IPS DF 4.7 (cell line): Measurements from ENCODE around the gene UGT1A4.
"Not testable (repeated sequence)": the region's sequence is repeated elsewhere in the genome, so short reads cannot be mapped to it uniquely, and the experiment has no call there.

Experiments
- DNase-seq: peaks from one replicate; pipeline ENCODE4 v3.0.0-alpha.2; 2013; ENCODE audit warnings: low spot score; ENCODE audit errors: extremely low read depth

Gene UGT1A4

GRCh38 chr2:233746475-233747282 is 28.1 kb downstream of the UGT1A4 start:
- no peak for DNase-seq

- DNase-seq = no peak
Measured at GRCh38 chr2:233747283-233747544, 28.7 kb downstream of the UGT1A4 start.

GRCh38 chr2:233750689-233751088 is 32.2 kb downstream of the UGT1A4 start:
- not testable (repeated sequence) for DNase-seq

GRCh38 chr2:233751212-233752009 is 32.9 kb downstream of the UGT1A4 start:
- not testable (repeated sequence) for DNase-seq

GRCh38 chr2:233754872-233755611 is 36.5 kb downstream of the UGT1A4 start:
- no peak for DNase-seq

GRCh38 chr2:233756429-233757081 is 38.0 kb downstream of the UGT1A4 start:
- DNase-seq = no peak

- DNase-seq = no peak
Measured at GRCh38 chr2:233758141-233758540, 39.6 kb downstream of the UGT1A4 start.

GRCh38 chr2:233758849-233759248 is 40.3 kb downstream of the UGT1A4 start:
- DNase-seq = no peak

GRCh38 chr2:233760043-233760442 is 41.5 kb downstream of the UGT1A4 start, which contains the start of gene UGT1A1:
Gene UGT1A1, plus strand, starts transcription at chr2:233760270. Its CDS starts 18 bp downstream, at chr2:233760288.
- no peak for DNase-seq

- no peak for DNase-seq
Measured at GRCh38 chr2:233761040-233761769, 42.7 kb downstream of the UGT1A4 start.

- no peak for DNase-seq
Measured at GRCh38 chr2:233764264-233764663, 45.7 kb downstream of the UGT1A4 start.

GRCh38 chr2:233764761-233765160 is 46.2 kb downstream of the UGT1A4 start:
- no peak for DNase-seq

- DNase-seq = no peak
Measured at GRCh38 chr2:233766416-233766815, 47.9 kb downstream of the UGT1A4 start.

- DNase-seq = no peak
Measured at GRCh38 chr2:233768076-233768475, 49.5 kb downstream of the UGT1A4 start.

- no peak for DNase-seq
Measured at GRCh38 chr2:233769260-233769659, 50.7 kb downstream of the UGT1A4 start.

- DNase-seq = no peak
Measured at GRCh38 chr2:233772153-233772552, 53.6 kb downstream of the UGT1A4 start.

- no peak for DNase-seq
Measured at GRCh38 chr2:233772583-233772982, 54.0 kb downstream of the UGT1A4 start.

- DNase-seq = no peak
Measured at GRCh38 chr2:233773854-233774253, 55.3 kb downstream of the UGT1A4 start.

GRCh38 chr2:233775414-233775813 is 56.9 kb downstream of the UGT1A4 start:
- DNase-seq = no peak

- no peak for DNase-seq
Measured at GRCh38 chr2:233778030-233778429, 59.5 kb downstream of the UGT1A4 start, which contains the start of gene MROH2A. Gene MROH2A, plus strand, starts transcription at chr2:233778330. Its CDS starts 1,029 bp downstream, at chr2:233779359.

- DNase-seq = no peak
Measured at GRCh38 chr2:233779722-233780121, 61.2 kb downstream of the UGT1A4 start.
